Measurements from ENCODE around the gene PPP1R9A.

The PPP1R9A gene

GRCh38 chr7:95102662-95103061, 195.3 kb downstream of the PPP1R9A start:
- H3K27me3 Mint-ChIP-seq = no peaks in the 10 kb centered on the region
- no peak for DNase-seq (ENCODE audit: low spot score in 2 of 2)
- no peaks in the 10 kb centered on the region for H3K4me1 Mint-ChIP-seq
- H3K27ac Mint-ChIP-seq (ENCODE audit: low read depth) = no peak overlapping the region
- no peak for ATAC-seq (replicated peaks; ENCODE audit: extremely low read depth, poor library complexity, severe bottlenecking)
- no peaks in the 10 kb centered on the region for H3K36me3 Mint-ChIP-seq (ENCODE audit: insufficient read depth)
- H3K9me3 Mint-ChIP-seq = no peaks in the 10 kb centered on the region
- no peak overlapping the region for H3K4me3 Mint-ChIP-seq

- H3K4me1 Mint-ChIP-seq = no peaks in the 10 kb centered on the region
- no peaks in the 10 kb centered on the region for H3K36me3 Mint-ChIP-seq (ENCODE audit: insufficient read depth)
- H3K27ac Mint-ChIP-seq (ENCODE audit: low read depth) = no peak overlapping the region
- DNase-seq (ENCODE audit: low spot score in 2 of 2) (no peak), ATAC-seq (replicated peaks; ENCODE audit: extremely low read depth, poor library complexity, severe bottlenecking) (no peak)
- H3K4me3 Mint-ChIP-seq = no peak overlapping the region
- H3K9me3 Mint-ChIP-seq = no peaks in the 10 kb centered on the region
- no peaks in the 10 kb centered on the region for H3K27me3 Mint-ChIP-seq
These were observed 197.3 kb downstream of the PPP1R9A start for GRCh38 chr7:95104739-95105138.

- H3K36me3 Mint-ChIP-seq (ENCODE audit: insufficient read depth) = no peaks in the 10 kb centered on the region
- no peaks in the 10 kb centered on the region for H3K9me3 Mint-ChIP-seq
- DNase-seq (ENCODE audit: low spot score in 2 of 2) = no peak
- H3K4me1 Mint-ChIP-seq = no peaks in the 10 kb centered on the region
- H3K27ac Mint-ChIP-seq (ENCODE audit: low read depth) = no peak overlapping the region
- no peak overlapping the region for H3K4me3 Mint-ChIP-seq
- ATAC-seq (replicated peaks; ENCODE audit: extremely low read depth, poor library complexity, severe bottlenecking) = no peak
- H3K27me3 Mint-ChIP-seq = no peaks in the 10 kb centered on the region
These were observed 198.2 kb downstream of the PPP1R9A start for GRCh38 chr7:95105627-95106026.

GRCh38 chr7:95106401-95106800, 199.0 kb downstream of the PPP1R9A start:
- no peaks in the 10 kb centered on the region for H3K27me3 Mint-ChIP-seq
- H3K9me3 Mint-ChIP-seq = no peaks in the 10 kb centered on the region
- ATAC-seq (replicated peaks; ENCODE audit: extremely low read depth, poor library complexity, severe bottlenecking) = no peak
- H3K4me3 Mint-ChIP-seq = no peak overlapping the region
- no peaks in the 10 kb centered on the region for H3K36me3 Mint-ChIP-seq (ENCODE audit: insufficient read depth)
- H3K4me1 Mint-ChIP-seq = no peaks in the 10 kb centered on the region
- no peak for DNase-seq (ENCODE audit: low spot score in 2 of 2)
- H3K27ac Mint-ChIP-seq (ENCODE audit: low read depth) = no peak overlapping the region

- H3K36me3 Mint-ChIP-seq (ENCODE audit: insufficient read depth) = no peaks in the 10 kb centered on the region
- no peak overlapping the region for H3K4me3 Mint-ChIP-seq
- ATAC-seq (replicated peaks; ENCODE audit: extremely low read depth, poor library complexity, severe bottlenecking) (no peak), DNase-seq (ENCODE audit: low spot score in 2 of 2) (no peak)
- H3K9me3 Mint-ChIP-seq = peaks cover 6% of the 10 kb centered on the region
- H3K4me1 Mint-ChIP-seq = no peaks in the 10 kb centered on the region
- no peaks in the 10 kb centered on the region for H3K27me3 Mint-ChIP-seq
- H3K27ac Mint-ChIP-seq (ENCODE audit: low read depth) = no peak overlapping the region
These were observed 203.3 kb downstream of the PPP1R9A start for GRCh38 chr7:95110707-95111106.

GRCh38 chr7:95113590-95113989, 206.2 kb downstream of the PPP1R9A start:
- Mint-ChIP-seq H3K4me3 (no peak overlapping the region), H3K4me1 (no peaks in the 10 kb centered on the region), H3K9me3 (peaks cover 6% of the 10 kb centered on the region), H3K36me3 (ENCODE audit: insufficient read depth) (no peaks in the 10 kb centered on the region), H3K27me3 (no peaks in the 10 kb centered on the region), H3K27ac (ENCODE audit: low read depth) (no peak overlapping the region)
- ATAC-seq (replicated peaks; ENCODE audit: extremely low read depth, poor library complexity, severe bottlenecking) (no peak), DNase-seq (ENCODE audit: low spot score in 2 of 2) (no peak)

- no peaks in the 10 kb centered on the region for H3K9me3 Mint-ChIP-seq
These were observed 218.8 kb downstream of the PPP1R9A start for GRCh38 chr7:95126053-95126709.

GRCh38 chr7:95132500-95132899, 225.1 kb downstream of the PPP1R9A start:
- no peak overlapping the region for H3K27ac Mint-ChIP-seq (ENCODE audit: low read depth)
- no peak for ATAC-seq (replicated peaks; ENCODE audit: extremely low read depth, poor library complexity, severe bottlenecking)
- H3K4me1 Mint-ChIP-seq = no peaks in the 10 kb centered on the region
- H3K4me3 Mint-ChIP-seq = no peak overlapping the region
- peaks cover 6% of the 10 kb centered on the region for H3K9me3 Mint-ChIP-seq
- no peak for DNase-seq (ENCODE audit: low spot score in 2 of 2)
- no peaks in the 10 kb centered on the region for H3K36me3 Mint-ChIP-seq (ENCODE audit: insufficient read depth)
- no peaks in the 10 kb centered on the region for H3K27me3 Mint-ChIP-seq

More at GRCh38 chr7:95126053-95126709, 218.8 kb downstream of the PPP1R9A start:
- Mint-ChIP-seq H3K4me3 (no peak overlapping the region), H3K4me1 (no peaks in the 10 kb centered on the region), H3K36me3 (ENCODE audit: insufficient read depth) (no peaks in the 10 kb centered on the region), H3K27me3 (no peaks in the 10 kb centered on the region), H3K27ac (ENCODE audit: low read depth) (no peak overlapping the region)
- ATAC-seq (replicated peaks; ENCODE audit: extremely low read depth, poor library complexity, severe bottlenecking) (no peak), DNase-seq (ENCODE audit: low spot score in 2 of 2) (no peak)

GRCh38 chr7:95139922-95140321, 232.5 kb downstream of the PPP1R9A start:
- no peak for ATAC-seq (replicated peaks; ENCODE audit: extremely low read depth, poor library complexity, severe bottlenecking)
- Mint-ChIP-seq H3K4me3 (no peak overlapping the region), H3K27me3 (no peaks in the 10 kb centered on the region), H3K4me1 (no peaks in the 10 kb centered on the region), H3K9me3 (peaks cover 8% of the 10 kb centered on the region), H3K27ac (ENCODE audit: low read depth) (no peak overlapping the region), H3K36me3 (ENCODE audit: insufficient read depth) (peaks cover 1% of the 10 kb centered on the region)
- no peak for DNase-seq (ENCODE audit: low spot score in 2 of 2)

- DNase-seq (ENCODE audit: low spot score in 2 of 2) (no peak), ATAC-seq (replicated peaks; ENCODE audit: extremely low read depth, poor library complexity, severe bottlenecking) (no peak)
- Mint-ChIP-seq H3K36me3 (ENCODE audit: insufficient read depth) (peaks cover 1% of the 10 kb centered on the region), H3K27me3 (no peaks in the 10 kb centered on the region), H3K4me3 (no peak overlapping the region), H3K27ac (ENCODE audit: low read depth) (no peak overlapping the region), H3K4me1 (no peaks in the 10 kb centered on the region), H3K9me3 (peaks cover 5% of the 10 kb centered on the region)
These were observed 234.4 kb downstream of the PPP1R9A start for GRCh38 chr7:95141755-95142154.

- H3K4me1 Mint-ChIP-seq = no peaks in the 10 kb centered on the region
- H3K36me3 Mint-ChIP-seq (ENCODE audit: insufficient read depth) = peaks cover 1% of the 10 kb centered on the region
- no peak for ATAC-seq (replicated peaks; ENCODE audit: extremely low read depth, poor library complexity, severe bottlenecking)
- no peak overlapping the region for H3K4me3 Mint-ChIP-seq
- no peaks in the 10 kb centered on the region for H3K27me3 Mint-ChIP-seq
- no peak for DNase-seq (ENCODE audit: low spot score in 2 of 2)
- no peak overlapping the region for H3K27ac Mint-ChIP-seq (ENCODE audit: low read depth)
- H3K9me3 Mint-ChIP-seq = no peaks in the 10 kb centered on the region
These were observed 236.9 kb downstream of the PPP1R9A start for GRCh38 chr7:95144256-95144655.

GRCh38 chr7:95155965-95156364, 248.6 kb downstream of the PPP1R9A start:
- H3K9me3 Mint-ChIP-seq = no peaks in the 10 kb centered on the region
- no peak overlapping the region for H3K4me3 Mint-ChIP-seq
- H3K36me3 Mint-ChIP-seq (ENCODE audit: insufficient read depth) = no peaks in the 10 kb centered on the region
- no peaks in the 10 kb centered on the region for H3K27me3 Mint-ChIP-seq
- ATAC-seq (replicated peaks; ENCODE audit: extremely low read depth, poor library complexity, severe bottlenecking) (no peak), DNase-seq (ENCODE audit: low spot score in 2 of 2) (no peak)
- H3K4me1 Mint-ChIP-seq = no peaks in the 10 kb centered on the region
- H3K27ac Mint-ChIP-seq (ENCODE audit: low read depth) = no peak overlapping the region

- Mint-ChIP-seq H3K9me3 (no peaks in the 10 kb centered on the region), H3K27me3 (no peaks in the 10 kb centered on the region), H3K36me3 (ENCODE audit: insufficient read depth) (no peaks in the 10 kb centered on the region), H3K27ac (ENCODE audit: low read depth) (no peak overlapping the region), H3K4me3 (no peak overlapping the region), H3K4me1 (no peaks in the 10 kb centered on the region)
- no peak for DNase-seq (ENCODE audit: low spot score in 2 of 2)
- ATAC-seq (replicated peaks; ENCODE audit: extremely low read depth, poor library complexity, severe bottlenecking) = no peak
These were observed 250.0 kb downstream of the PPP1R9A start for GRCh38 chr7:95157381-95157780.
